Activated CD4-positive, alpha-beta memory T cell treated with anti-CD3 and anti-CD28 coated beads for 36 hours (primary cell): ENCODE measurements around the gene CAMK2G. TPM values are rescaled to one million over a fixed set of nuclear protein-coding genes. Genes with fewer than 3 reads are reported as not detected.

Experiments used
- CTCF ChIA-PET: fragments of 350-600 bp; sonication (Branson Sonifier 250); formaldehyde crosslinking; loops from one replicate; lab custom pipeline; 2021; ENCODE audit warnings: antibody characterized with exemption, inconsistent platforms; lab: Charles Lee
- POLR2A ChIA-PET: fragments of 350-600 bp; sonication (Branson Sonifier 250); formaldehyde crosslinking; loops from one replicate; lab custom pipeline; 2021; ENCODE audit warnings: antibody characterized with exemption; lab: Charles Lee
- DNase-seq: peaks from one replicate; pipeline ENCODE4 v3.0.0-alpha.2; 2020
- H3K27ac Mint-ChIP-seq: one replicate; pipeline ENCODE4 v1.8.0; 2021; ENCODE audit warnings: mixed read lengths
- H3K27me3 Mint-ChIP-seq: one replicate; pipeline ENCODE4 v1.8.0; 2021; ENCODE audit warnings: mixed read lengths
- H3K36me3 Mint-ChIP-seq: one replicate; pipeline ENCODE4 v1.8.0; 2021; ENCODE audit warnings: mixed read lengths
- H3K4me1 Mint-ChIP-seq: one replicate; pipeline ENCODE4 v1.8.0; 2021; ENCODE audit warnings: low read depth, mixed read lengths
- H3K4me3 Mint-ChIP-seq: one replicate; pipeline ENCODE4 v1.8.0; 2021; ENCODE audit warnings: mild to moderate bottlenecking, mixed read lengths
- H3K9me3 Mint-ChIP-seq: one replicate; pipeline ENCODE4 v1.8.0; 2021; ENCODE audit warnings: mixed read lengths
- intact Hi-C: fragments of 100-400 bp; cut with micrococcal nuclease; formaldehyde crosslinking; loops from one replicate; pipeline ENCODE4 v1.15.1; 2023
- total RNA-seq, 2 experiments: library from RNA; stranded (reverse); gene quantifications; one replicate each; pipeline ENCODE4 v1.2.3, GENCODE V29; 2021

CAMK2G gene
- total RNA-seq, 2 experiments from 2014 or later = 20.8 to 21.5 TPM

DNA sequence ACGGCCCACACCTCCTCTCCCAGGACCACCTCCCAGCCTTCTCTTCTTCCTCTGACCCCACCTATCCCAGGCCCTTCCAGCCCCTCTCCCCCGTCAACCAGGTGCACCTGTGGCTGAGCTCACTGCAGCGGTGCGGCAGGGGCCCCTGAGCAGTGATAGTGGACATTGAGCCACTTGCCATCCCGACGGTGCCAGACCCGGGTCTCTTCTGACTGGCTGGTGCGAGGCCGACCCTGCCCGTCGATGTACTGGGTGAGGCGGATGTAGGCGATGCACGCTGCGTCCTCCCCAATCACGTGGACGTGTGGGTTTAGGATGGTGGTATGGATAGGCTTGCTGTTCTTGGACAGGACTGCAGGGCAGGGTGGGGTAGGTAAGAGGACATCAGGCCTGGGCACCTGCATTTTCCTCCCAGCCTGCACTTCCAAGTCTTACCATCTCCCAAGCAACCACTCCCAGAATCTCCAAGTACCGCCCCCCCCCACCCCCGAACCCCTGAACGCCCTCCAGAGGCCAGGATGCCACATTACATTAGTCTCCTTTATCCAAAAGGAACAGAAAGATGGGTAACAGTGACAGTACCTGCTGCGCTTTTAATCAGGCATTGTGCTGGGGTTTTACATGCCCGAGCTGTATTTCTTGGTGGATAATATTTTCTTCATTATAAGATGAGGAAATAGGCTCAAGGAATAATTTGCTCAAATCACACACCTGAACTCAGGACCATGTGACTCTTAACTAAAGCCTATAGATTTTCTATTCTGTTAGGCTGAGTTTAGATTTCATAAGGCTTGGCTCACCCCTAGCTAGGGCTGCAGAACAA, 59.2 kb downstream of the CAMK2G start:
- no peak overlapping the region for H3K4me3 Mint-ChIP-seq
- peaks cover 5% of the 10 kb centered on the region for H3K4me1 Mint-ChIP-seq
- no peaks in the 10 kb centered on the region for H3K27me3 Mint-ChIP-seq
- ChIA-PET CTCF (interaction anchor here (1.3 to 4.8 kb wide), 4 partner anchors 10 to 71 kb away, joined by 3 to 22 read pairs (median 4); no protein-coding TSS in a partner anchor), POLR2A (interaction anchor here (0.5 kb wide), 1 partner anchor 228 kb away, joined by 3 read pairs; no protein-coding TSS in a partner anchor)
- no peak overlapping the region for H3K27ac Mint-ChIP-seq
- no peaks in the 10 kb centered on the region for H3K9me3 Mint-ChIP-seq
- no peak for DNase-seq
- peaks cover 16% of the 10 kb centered on the region for H3K36me3 Mint-ChIP-seq
- intact Hi-C loops = loop anchor here (5.0 kb wide), 1 partner anchor 182 kb away; the partner anchor contains the start of gene VCL

- no peak for DNase-seq
- intact Hi-C loops = loop anchor here (5.0 kb wide), 1 partner anchor 183 kb away; the partner anchor contains the start of gene VCL
- Mint-ChIP-seq H3K36me3 (peaks cover 17% of the 10 kb centered on the region), H3K27me3 (no peaks in the 10 kb centered on the region), H3K4me1 (peaks cover 11% of the 10 kb centered on the region), H3K9me3 (no peaks in the 10 kb centered on the region), H3K27ac (no peak overlapping the region), H3K4me3 (no peak overlapping the region)
- CTCF ChIA-PET = interaction anchor here (1.5 to 4.8 kb wide), 2 partner anchors 45 to 64 kb away, joined by 3 to 22 read pairs; no protein-coding TSS in a partner anchor
- POLR2A ChIA-PET = no interaction called here
These were observed 60.0 kb downstream of the CAMK2G start for GRCh38 chr10:73814276-73814895.

- CTCF ChIA-PET = interaction anchor here (4.8 kb wide), 1 partner anchor 65 kb away, joined by 22 read pairs; no protein-coding TSS in a partner anchor
These were observed 61.0 kb downstream of the CAMK2G start for GRCh38 chr10:73813333-73813732.

GRCh38 chr10:73812657-73813056, 61.7 kb downstream of the CAMK2G start:
- Mint-ChIP-seq H3K36me3 (peaks cover 31% of the 10 kb centered on the region), H3K9me3 (no peaks in the 10 kb centered on the region), H3K4me1 (peaks cover 26% of the 10 kb centered on the region), H3K4me3 (no peak overlapping the region), H3K27ac (peak overlapping the region; percentile 51), H3K27me3 (no peaks in the 10 kb centered on the region)
- DNase-seq = no peak
- intact Hi-C loops = loop anchor here (5.0 kb wide), 1 partner anchor 185 kb away; the partner anchor contains the start of gene VCL
- CTCF ChIA-PET = interaction anchor here (1.3 kb wide), 1 partner anchor 67 kb away, joined by 6 read pairs; no protein-coding TSS in a partner anchor
- POLR2A ChIA-PET = no interaction called here

More at GRCh38 chr10:73813333-73813732, 61.0 kb downstream of the CAMK2G start:
- Mint-ChIP-seq H3K27ac (no peak overlapping the region), H3K9me3 (no peaks in the 10 kb centered on the region), H3K27me3 (no peaks in the 10 kb centered on the region), H3K36me3 (peaks cover 26% of the 10 kb centered on the region), H3K4me1 (peaks cover 21% of the 10 kb centered on the region), H3K4me3 (no peak overlapping the region)
- DNase-seq = no peak
- intact Hi-C loops = loop anchor here (5.0 kb wide), 1 partner anchor 184 kb away; the partner anchor contains the start of gene VCL
- POLR2A ChIA-PET = no interaction called here

- no peaks in the 10 kb centered on the region for H3K27me3 Mint-ChIP-seq
- intact Hi-C loops = loop anchor here (1.0 to 5.0 kb wide), 4 partner anchors 26 to 186 kb away; partner anchors contain the start of genes CAMK2G, VCL and ZSWIM8
- DNase-seq = peak; percentile 68
- ChIA-PET CTCF (interaction anchor here (0.6 to 1.6 kb wide), 6 partner anchors 25 to 130 kb away, joined by 3 to 12 read pairs (median 4); no protein-coding TSS in a partner anchor), POLR2A (interaction anchor here (0.6 to 2.5 kb wide), 13 partner anchors 9 to 570 kb away, joined by 3 to 22 read pairs (median 8); partner anchors contain the start of genes CHCHD1, SEC24C and ZSWIM8)
- H3K36me3 Mint-ChIP-seq = peaks cover 40% of the 10 kb centered on the region
- peak overlapping the region; percentile 85 for H3K4me3 Mint-ChIP-seq
- H3K27ac Mint-ChIP-seq = peak overlapping the region; percentile 95
- H3K4me1 Mint-ChIP-seq = peaks cover 41% of the 10 kb centered on the region
- no peaks in the 10 kb centered on the region for H3K9me3 Mint-ChIP-seq
These were observed 63.5 kb downstream of the CAMK2G start for GRCh38 chr10:73810735-73811465.

DNA sequence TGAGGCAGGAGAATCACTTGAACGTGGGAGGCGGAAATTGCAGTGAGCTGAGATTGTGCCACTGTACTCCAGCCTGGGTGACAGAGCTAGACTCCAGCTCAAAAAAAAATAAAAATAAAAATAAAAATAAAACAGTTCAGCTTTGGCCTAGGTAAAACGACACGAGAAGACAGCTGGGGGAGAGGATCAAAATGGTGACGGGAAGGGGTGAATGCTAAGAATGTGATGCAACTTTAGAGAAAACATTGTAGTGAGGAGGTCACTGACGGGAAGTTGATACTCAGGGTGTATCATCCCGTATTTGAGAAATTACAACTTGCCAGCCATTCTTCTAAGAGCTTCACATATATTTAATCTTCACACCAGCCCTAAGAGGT, 64.0 kb downstream of the CAMK2G start:
- peak; percentile 16 for DNase-seq
- H3K27me3 Mint-ChIP-seq = no peaks in the 10 kb centered on the region
- peak overlapping the region; percentile 85 for H3K4me3 Mint-ChIP-seq
- H3K36me3 Mint-ChIP-seq = peaks cover 45% of the 10 kb centered on the region
- ChIA-PET CTCF (interaction anchor here (0.9 to 1.6 kb wide), 5 partner anchors 24 to 130 kb away, joined by 3 to 12 read pairs (median 4); no protein-coding TSS in a partner anchor), POLR2A (interaction anchor here (0.6 to 2.5 kb wide), 14 partner anchors 9 to 570 kb away, joined by 3 to 22 read pairs (median 8); partner anchors contain the start of genes CHCHD1, SEC24C and ZSWIM8)
- peak overlapping the region; percentile 95 for H3K27ac Mint-ChIP-seq
- H3K9me3 Mint-ChIP-seq = no peaks in the 10 kb centered on the region
- intact Hi-C loops = loop anchor here (1.0 to 5.0 kb wide), 3 partner anchors 25 to 187 kb away; partner anchors contain the start of genes CAMK2G, VCL and ZSWIM8
- peaks cover 44% of the 10 kb centered on the region for H3K4me1 Mint-ChIP-seq

GRCh38 chr10:73809061-73809818, 65.1 kb downstream of the CAMK2G start:
- peak overlapping the region; percentile 95 for H3K27ac Mint-ChIP-seq
- peak overlapping the region; percentile 85 for H3K4me3 Mint-ChIP-seq
- peaks cover 44% of the 10 kb centered on the region for H3K36me3 Mint-ChIP-seq
- intact Hi-C loops = no loop called here
- CTCF ChIA-PET = interaction anchor here (0.6 to 1.6 kb wide), 11 partner anchors 23 to 1912 kb away, joined by 3 to 4 read pairs (median 3); no protein-coding TSS in a partner anchor
- no peaks in the 10 kb centered on the region for H3K9me3 Mint-ChIP-seq
- H3K27me3 Mint-ChIP-seq = no peaks in the 10 kb centered on the region
- H3K4me1 Mint-ChIP-seq = peaks cover 44% of the 10 kb centered on the region
- POLR2A ChIA-PET = interaction anchor here (0.5 to 2.5 kb wide), 12 partner anchors 8 to 149 kb away, joined by 3 to 22 read pairs (median 6); partner anchors contain the start of genes CHCHD1 and ZSWIM8
- no peak for DNase-seq

- H3K4me1 Mint-ChIP-seq = peaks cover 52% of the 10 kb centered on the region
- ChIA-PET POLR2A (interaction anchor here (0.6 to 2.5 kb wide), 5 partner anchors 9 to 86 kb away, joined by 3 to 22 read pairs (median 5); partner anchors contain the start of gene ZSWIM8), CTCF (interaction anchor here (0.8 to 1.3 kb wide), 7 partner anchors 22 to 133 kb away, joined by 3 to 4 read pairs (median 3); no protein-coding TSS in a partner anchor)
- H3K27me3 Mint-ChIP-seq = no peaks in the 10 kb centered on the region
- no peaks in the 10 kb centered on the region for H3K9me3 Mint-ChIP-seq
- H3K36me3 Mint-ChIP-seq = peaks cover 52% of the 10 kb centered on the region
- H3K4me3 Mint-ChIP-seq = no peak overlapping the region
- intact Hi-C loops = no loop called here
- DNase-seq = no peak
- peak overlapping the region; percentile 95 for H3K27ac Mint-ChIP-seq
These were observed 66.1 kb downstream of the CAMK2G start for GRCh38 chr10:73808021-73808815.

- intact Hi-C loops = no loop called here
- CTCF ChIA-PET = interaction anchor here (1.2 to 1.4 kb wide), 2 partner anchors 39 to 41 kb away, joined by 3 to 4 read pairs; no protein-coding TSS in a partner anchor
- POLR2A ChIA-PET = interaction anchor here (1.7 kb wide), 1 partner anchor 21 kb away, joined by 8 read pairs; the partner anchor contains the start of gene ZSWIM8
- peak overlapping the region; percentile 58 for H3K27ac Mint-ChIP-seq
- H3K9me3 Mint-ChIP-seq = no peaks in the 10 kb centered on the region
- no peaks in the 10 kb centered on the region for H3K27me3 Mint-ChIP-seq
- H3K36me3 Mint-ChIP-seq = peaks cover 57% of the 10 kb centered on the region
- no peak overlapping the region for H3K4me3 Mint-ChIP-seq
- peaks cover 50% of the 10 kb centered on the region for H3K4me1 Mint-ChIP-seq
- no peak for DNase-seq
These were observed 66.9 kb downstream of the CAMK2G start for GRCh38 chr10:73807471-73807870.
